Stimulated activated CD8-positive, alpha-beta memory T cell treated with anti-CD3 and anti-CD28 coated beads, Interleukin-7, amount 100 ng/mL, for 4 hours (primary cell): ENCODE results near the gene STS.
"Not testable (repeated sequence)": the region's sequence is repeated elsewhere in the genome, so short reads cannot be mapped to it uniquely, and the experiment has no call there.

Source experiments
- DNase-seq, 2 donors: peaks; one replicate each; pipeline ENCODE4 v3.0.0-alpha.2; 2020; ENCODE audit warnings: low read depth in 2 of 2

The STS gene

DNA sequence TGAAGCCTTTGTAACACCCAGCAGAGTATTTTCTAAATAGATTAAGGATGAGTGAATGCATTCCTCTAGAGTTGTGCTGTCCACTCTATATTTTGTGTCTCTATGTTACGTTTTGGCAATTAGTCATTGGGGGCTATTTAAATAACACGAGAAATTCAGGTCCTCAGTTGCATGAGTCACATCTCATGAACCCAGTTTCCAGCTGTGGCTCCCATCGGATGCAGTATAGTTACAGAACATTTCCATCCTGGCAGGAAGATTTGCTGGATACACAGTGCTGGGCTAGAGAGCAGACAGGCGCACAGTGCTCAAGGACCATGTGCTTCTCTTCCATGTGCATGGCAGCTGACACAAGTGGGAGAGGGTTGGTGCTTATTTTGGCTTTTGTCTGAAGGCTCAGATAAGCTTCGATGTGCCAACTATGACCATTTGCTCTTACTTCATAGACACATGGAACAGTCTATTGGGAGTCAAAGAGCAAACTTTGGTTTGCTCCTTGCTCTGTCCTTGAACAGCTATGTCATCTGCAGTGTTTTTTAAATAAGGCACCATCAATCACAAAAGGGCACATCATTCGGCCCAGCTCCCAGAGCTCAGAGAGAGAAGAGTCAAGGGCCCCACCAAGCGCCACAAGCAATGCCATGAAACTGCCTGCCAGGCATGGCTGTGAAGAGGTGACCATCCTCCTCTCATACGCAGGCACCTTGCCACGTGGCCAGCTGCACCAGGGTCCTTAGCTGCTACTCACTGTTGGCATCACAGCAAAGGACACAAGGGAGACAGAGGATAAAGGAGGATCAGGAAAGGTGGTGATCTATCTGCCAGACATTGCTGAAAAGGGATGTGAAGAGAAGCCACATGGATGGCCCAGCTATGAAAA lies 8.1 kb upstream of the STS start:
- DNase-seq: no peak

DNA sequence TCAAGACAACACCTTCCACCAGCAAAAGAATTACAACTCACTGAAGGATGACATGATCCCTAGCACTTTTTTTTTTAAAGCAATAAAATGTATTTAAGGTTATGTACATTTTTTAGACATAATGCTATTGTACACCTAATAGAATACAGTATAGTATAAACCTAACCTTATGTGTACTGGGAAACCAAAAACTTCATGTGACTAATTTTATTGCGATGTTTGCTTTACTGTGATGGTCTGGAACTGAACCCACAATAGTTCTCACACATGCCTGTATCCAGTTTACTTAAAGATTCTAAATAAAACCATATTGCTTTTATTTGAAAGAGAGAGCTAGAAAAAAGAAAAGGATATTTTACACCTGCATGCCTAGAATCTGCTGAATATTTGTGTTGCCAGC lies 4.4 kb upstream of the STS start:
- no peak for DNase-seq

GRCh38 chrX:7143941-7144525 lies 3.5 kb upstream of the STS start:
- DNase-seq: no peak

- DNase-seq: no peak
Measured at GRCh38 chrX:7145454-7145853, 2.1 kb upstream of the STS start.

DNA sequence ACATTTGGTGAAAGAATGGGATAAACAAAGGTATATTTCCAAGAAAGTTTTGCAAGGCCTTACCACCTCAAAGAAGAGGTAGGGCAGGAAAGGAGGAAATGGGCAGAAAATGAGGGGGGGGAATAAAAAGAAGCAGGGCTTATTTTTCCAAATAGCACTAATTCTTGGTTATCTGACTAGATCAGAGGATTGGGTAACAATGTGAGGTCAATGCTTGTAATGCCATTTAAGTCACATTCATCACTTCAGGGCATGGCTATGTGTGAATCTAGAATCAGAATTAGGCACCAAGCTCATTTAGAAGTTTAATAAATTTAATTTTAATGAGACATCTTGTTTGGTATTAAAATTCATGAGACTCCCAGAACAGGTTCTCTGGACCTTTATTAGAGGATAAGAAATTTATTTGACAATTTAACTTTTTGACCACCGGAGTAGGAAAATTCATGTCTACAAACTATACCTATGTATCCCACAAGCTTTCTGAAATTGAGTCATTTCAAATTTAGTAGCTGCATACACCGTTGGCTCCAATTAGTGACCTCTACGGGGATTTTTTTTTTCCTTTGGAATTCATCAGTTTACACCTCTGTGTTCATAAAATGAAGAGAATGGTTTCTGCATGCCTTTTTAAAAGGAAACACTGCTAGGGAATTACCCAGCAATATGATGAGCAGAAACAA lies 1.4 kb upstream of the STS start:
- no peak for DNase-seq

DNA sequence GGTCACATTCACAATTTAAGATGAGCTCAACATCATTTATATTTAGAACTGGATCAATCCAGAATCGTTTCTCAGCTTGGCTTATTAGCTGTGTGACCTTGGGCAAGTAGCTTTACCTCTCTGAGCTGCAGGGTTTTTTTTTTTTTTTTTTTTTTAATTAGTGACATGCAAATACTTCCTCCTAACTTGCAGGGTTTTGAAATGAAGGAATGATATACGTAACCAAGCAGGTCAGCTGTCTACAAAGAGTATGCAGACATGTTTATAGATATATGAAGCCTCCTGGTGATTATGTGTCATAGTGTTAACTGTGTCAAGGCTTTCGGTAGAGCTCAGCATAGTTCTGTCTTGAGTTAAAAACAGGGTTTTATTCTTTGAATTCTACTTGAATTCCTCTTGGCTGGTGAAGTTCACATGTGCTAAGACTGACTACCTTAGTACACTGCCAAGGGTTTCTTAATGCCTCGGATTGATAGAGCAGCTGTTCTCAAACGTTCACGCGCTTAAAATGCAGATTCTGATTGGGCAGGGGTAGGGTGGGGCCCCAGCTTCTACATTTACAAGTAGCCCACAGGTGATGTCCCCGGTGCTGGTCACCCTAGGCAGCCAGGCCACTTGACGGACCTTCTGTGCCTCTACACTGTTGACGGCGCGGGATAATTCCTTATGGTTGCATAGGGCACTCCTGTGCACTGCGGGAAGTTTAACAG lies 654 bp upstream of the STS start:
- no peak for DNase-seq

DNA sequence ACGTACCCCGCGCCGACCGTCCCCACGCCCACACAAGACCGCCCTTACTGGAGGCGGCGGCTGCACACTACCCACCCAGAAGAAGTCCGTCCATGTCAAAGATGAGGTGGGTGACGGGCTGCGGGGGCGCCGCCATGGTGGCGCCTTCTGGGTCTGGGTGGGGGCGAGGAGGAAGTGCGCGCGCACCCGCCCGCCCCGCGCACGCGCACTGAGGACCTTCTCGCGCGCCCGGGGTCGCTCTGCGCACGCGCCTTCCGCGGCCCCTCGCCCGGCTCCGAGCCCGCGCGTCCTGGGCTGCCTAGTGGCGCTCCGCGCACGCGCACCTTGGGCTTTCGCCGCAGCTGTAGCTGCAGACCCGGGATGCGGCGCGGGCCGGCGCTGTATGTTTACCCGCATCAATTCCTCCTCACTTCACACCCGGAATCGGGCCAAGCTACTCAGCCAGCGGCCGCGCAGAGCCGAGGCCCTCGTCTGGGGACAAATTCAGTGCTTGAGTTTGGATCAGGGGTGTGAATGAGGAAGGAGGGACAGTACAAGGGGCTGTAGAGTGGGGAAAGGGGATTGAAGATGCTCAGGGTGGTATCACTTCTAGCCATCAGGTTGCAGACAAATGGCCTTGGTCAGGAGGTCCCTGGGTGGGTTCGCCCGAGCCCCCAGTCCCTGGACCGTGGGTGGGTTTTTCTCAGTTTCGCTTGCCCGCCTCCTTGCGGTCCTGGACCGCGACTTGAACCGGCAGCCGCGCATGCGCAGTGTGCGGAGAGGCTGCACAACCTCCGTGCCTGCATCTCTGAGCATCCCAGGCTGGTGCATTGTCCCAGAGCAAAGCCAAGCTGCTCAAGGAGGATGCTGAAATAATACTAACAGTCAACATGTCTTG lies 704 bp downstream of the STS start, which contains the start of gene PUDP:
PUDP (minus strand) TSS at position 176 of the 877 bp plus-strand sequence; CDS start at position 136, 40 bp downstream.
- DNase-seq: peak; percentile 55 to 87

DNA sequence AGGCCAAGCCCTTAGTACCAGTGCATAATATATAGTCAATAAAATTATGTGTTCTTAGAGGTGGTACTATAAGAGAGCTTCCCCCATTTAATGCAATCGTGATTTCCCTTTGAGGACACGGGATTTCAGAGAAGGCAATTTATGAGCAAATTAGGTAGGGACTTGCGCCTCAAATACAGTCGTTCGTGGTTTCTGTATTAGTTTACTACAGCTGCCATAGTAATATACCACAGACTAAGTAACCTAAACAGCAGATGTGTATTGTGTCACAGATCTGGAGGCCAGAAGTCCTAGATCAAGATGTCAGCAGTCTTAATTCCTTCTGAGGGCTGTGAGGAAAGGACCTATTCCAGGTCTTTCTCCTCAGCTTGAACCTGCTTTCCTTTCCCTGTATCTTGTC lies 1.9 kb downstream of the STS start:
- no peak for DNase-seq

- no peak for DNase-seq
Measured at GRCh38 chrX:7153231-7153630, 5.7 kb downstream of the STS start.

DNA sequence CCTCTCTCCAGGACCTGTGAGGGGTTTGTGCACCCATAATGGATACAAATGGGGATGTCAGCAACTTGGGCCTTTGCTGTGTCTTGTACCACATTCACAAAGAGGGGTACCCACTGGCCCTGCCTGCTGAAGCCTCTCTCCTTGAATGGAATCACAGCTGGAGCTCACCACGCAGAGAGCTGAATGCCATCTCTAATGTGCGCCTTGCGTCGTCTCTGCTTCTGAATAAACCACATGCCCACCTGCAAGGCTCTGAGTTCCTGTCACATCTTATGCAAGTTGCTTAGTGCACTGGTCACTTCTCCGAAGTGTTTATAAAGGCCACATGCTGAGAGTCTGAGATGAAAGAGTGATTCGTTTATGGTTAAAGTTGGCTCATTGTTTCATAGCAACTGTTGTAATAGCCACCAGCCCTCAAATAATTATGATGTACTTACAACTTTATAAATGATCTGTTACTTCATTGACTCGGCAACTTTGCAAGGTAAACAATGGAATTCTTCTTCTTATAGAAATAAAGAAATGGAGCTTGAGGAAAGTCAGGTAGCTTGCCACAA lies 6.6 kb downstream of the STS start:
- no peak for DNase-seq

GRCh38 chrX:7155163-7155562 lies 7.7 kb downstream of the STS start:
- no peak for DNase-seq

GRCh38 chrX:7156879-7157278 lies 9.4 kb downstream of the STS start:
- no peak for DNase-seq

- no peak for DNase-seq
Measured at GRCh38 chrX:7158468-7158990, 11.0 kb downstream of the STS start.

GRCh38 chrX:7159149-7159861 lies 11.8 kb downstream of the STS start:
- no peak for DNase-seq

DNA sequence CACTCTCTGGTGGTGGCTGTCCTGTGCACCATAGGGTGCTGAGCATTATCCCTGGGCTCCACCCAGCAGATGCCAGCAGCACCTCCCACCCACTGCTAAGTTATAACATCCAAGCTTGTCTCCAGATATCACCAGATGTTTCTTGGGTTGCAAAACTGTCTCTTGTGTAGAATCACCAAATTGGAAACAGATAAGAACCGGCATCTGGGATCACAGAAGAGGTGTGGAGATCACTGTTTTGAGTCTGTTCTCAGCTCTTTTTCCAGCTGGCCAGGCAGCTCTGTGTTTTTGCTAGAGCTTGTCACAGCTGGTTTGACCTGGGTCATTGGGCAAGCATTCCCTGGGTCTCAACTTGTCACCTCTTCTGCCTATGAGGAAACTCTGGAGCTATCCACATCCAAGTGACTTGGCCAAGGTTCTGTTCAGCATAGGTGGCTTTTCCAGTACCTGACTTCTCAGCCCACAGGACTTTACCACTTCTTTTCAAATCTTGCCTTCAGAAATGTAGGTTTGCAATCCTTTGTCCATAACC lies 15.7 kb downstream of the STS start:
- DNase-seq: no peak

GRCh38 chrX:7164174-7164573 lies 16.7 kb downstream of the STS start:
- no peak for DNase-seq

DNA sequence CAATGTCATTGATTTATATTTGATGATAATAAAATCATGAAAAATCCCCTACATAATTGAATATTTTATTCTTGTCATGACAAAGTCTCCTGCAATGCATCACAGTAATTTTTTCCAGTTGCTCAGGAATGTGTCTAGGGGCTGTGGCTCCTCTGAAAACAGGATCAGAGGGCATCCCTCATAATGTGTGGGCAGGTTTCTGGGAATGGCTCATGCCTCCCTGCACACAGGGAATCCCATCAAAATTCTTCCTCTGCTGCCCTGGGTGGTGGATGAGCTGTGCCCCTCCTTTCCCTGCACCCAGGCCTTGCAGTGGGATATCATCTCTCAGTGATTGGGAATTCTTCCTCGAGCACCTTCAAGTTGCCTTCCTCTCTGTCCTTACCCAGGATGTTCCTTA lies 20.9 kb downstream of the STS start:
- DNase-seq: no peak

DNA sequence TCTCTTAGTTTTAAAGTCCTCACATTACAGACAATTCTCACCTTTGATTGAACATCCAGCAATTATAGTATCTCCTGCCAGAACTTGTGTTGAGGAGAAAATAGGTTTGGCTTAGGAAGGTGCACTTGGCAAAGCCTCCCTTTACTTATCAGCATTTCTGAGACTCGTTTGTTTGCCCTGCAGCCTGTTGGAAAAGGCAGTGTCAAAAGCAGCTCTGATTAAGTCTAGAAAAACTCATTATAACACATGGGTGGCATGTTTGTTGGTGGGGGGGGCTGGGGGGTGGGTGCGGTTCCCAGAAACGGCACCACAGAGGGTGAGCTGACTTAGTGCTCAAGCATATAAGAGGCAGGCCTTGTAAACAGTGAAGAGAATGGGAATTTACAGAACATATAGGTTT lies 22.1 kb downstream of the STS start:
- no peak for DNase-seq

GRCh38 chrX:7170898-7171297 lies 23.4 kb downstream of the STS start:
- DNase-seq: peak; percentile 6 to 13

DNA sequence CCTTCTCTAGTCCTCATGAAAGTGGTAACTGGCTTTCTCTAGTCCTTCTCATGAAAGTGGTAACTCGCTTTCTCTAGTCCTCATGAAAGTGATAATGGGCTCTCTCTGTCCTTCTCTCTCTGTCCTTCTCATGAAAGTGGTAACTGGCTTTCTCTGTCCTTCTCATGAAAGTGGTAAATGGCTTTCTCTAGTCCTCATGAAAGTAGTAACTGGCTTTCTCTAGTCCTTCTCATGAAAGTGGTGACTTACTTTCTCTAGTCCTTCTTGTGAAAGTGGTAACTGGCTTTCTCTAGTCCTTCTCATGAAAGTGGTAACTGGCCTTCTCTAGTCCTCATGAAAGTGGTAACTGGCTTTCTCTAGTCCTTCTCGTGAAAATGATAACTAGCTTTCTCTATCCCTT lies 31.3 kb downstream of the STS start:
- DNase-seq: not testable (repeated sequence)
